SH-SY5Y (cell line): Measurements from ENCODE around the gene ARHGAP31.

Source experiments
- GATA2 ChIP-seq: IDR thresholded peaks from 2 replicates; pipeline ENCODE4 v1.6.1; 2011; ENCODE audit warnings: mild to moderate bottlenecking, low read depth, low read length
- GATA3 ChIP-seq: IDR thresholded peaks from 2 replicates; pipeline ENCODE4 v1.6.1; 2011; ENCODE audit warnings: low read depth, mild to moderate bottlenecking, low read length, moderate library complexity

DNA sequence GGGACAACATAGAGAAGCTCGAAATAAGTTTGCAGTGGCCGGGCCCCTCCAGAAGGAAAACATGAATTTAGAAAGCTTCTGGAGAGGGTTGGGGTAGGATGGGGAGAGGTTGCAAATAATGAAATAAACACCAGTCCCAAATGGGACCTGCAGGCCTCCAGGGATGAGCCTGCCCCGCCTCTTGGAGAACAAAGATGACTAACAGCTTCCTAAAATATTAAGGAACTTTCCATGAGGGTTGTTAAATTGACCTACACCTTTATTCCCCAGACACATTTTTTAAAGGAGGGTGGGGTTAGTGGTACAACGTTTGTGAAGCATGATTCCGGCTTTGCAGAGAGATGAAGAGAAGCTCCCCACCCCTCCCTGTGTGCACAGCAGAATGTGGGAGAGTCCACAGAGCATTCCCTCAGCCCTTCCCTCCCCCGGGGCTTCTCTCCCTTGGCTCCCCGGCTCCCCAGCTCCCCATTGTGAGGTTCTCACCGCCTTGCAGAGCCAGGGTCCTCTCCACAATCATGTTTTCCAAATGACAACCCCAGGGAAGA lies 84.1 kb downstream of the ARHGAP31 start:
- TF ChIP-seq GATA2, result no peak
- TF ChIP-seq GATA3, result no peak
